Measurements from ENCODE around the gene GHSR. TPM values are rescaled to one million over a fixed set of nuclear protein-coding genes. Genes with fewer than 3 reads are reported as not detected.

Gene GHSR
- total and polyA plus RNA-seq, 2 of the 4 experiments (the other 2 are of a cell fraction), result not detected

- Histone ChIP-seq H3K27me3 (ENCODE audit: control insufficient read depth, insufficient read depth, low read length) (peaks cover 44% of the 10 kb centered on the region), H2BK120ac (ENCODE audit: low read depth, low read length) (no peak overlapping the region), H3K9ac (ENCODE audit: low read depth, low read length) (no peak overlapping the region), H3K79me1 (ENCODE audit: low read depth in 1 of 2, low read length in 2 of 2) (no peaks in the 10 kb centered on the region), H2BK5ac (ENCODE audit: low read depth, low read length, poor library complexity, severe bottlenecking) (no peak overlapping the region), H3K27ac (ENCODE audit: insufficient read depth, low read length) (no peak overlapping the region), H2AFZ (replicated peaks; ENCODE audit: low read length, poor library complexity) (no peak overlapping the region), H2AK9ac (replicated peaks; ENCODE audit: low read depth, low read length, poor library complexity) (no peak overlapping the region), H3K36me3 (ENCODE audit: control insufficient read depth, insufficient read depth, low read length) (no peaks in the 10 kb centered on the region), H3K14ac (replicated peaks; ENCODE audit: low read depth, low read length) (no peak overlapping the region), H3K18ac (ENCODE audit: low read depth, low read length) (no peak overlapping the region), H2AK5ac (ENCODE audit: low read depth, low read length) (no peak overlapping the region), H3K56ac (ENCODE audit: extremely low read depth, insufficient read depth, low read length) (no peak overlapping the region), H4K5ac (ENCODE audit: low read depth, low read length) (no peak overlapping the region), H3K4me2 (ENCODE audit: low read depth, low read length) (no peak overlapping the region), H2BK15ac (ENCODE audit: low read depth, low read length) (no peak overlapping the region), H3K4me1 (ENCODE audit: control insufficient read depth, insufficient read depth, low read length) (no peaks in the 10 kb centered on the region), H3K9me3 (ENCODE audit: control insufficient read depth, insufficient read depth, low read length) (peaks cover 17% of the 10 kb centered on the region), H4K91ac (ENCODE audit: insufficient read depth, low read depth, low read length) (no peak overlapping the region), H4K8ac (ENCODE audit: low read depth in 2 of 2, low read length in 2 of 2) (no peak overlapping the region), H3K23ac (ENCODE audit: low read depth, low read length) (no peak overlapping the region), H4K20me1 (ENCODE audit: insufficient read depth, low read length) (peaks cover 3% of the 10 kb centered on the region; the same call in 1 of the 2 replicates), H2BK20ac (ENCODE audit: low read depth, low read length) (no peak overlapping the region), H3K4ac (ENCODE audit: low read depth, low read length) (no peak overlapping the region), H3K9me1 (ENCODE audit: insufficient read depth, low read length) (no peaks in the 10 kb centered on the region), H3K4me3 (ENCODE audit: insufficient read depth, low read depth, low read length) (no peak overlapping the region)
- POLR2A ChIA-PET (ENCODE audit: unreplicated experiment), result interaction anchor here (0.6 kb wide), 1 partner anchor 599 kb away, joined by 3 read pairs; no protein-coding TSS in a partner anchor
- 8% methylated on average over 17 of the region's 43 CpGs; no CpG with 5 or more reads in 1 of the 2 experiments for WGBS, 2 experiments (ENCODE audit: extremely low coverage in 2 of 2, insufficient read length in 1 of 2)
- in situ Hi-C loops (cut with MboI; ENCODE audit: low sequenced_read_pairs), result no loop called here
- intact Hi-C loops (cut with micrococcal nuclease), result no loop called here
- CTCF ChIA-PET, result no interaction called here
- ATAC-seq (ENCODE audit: low read depth) (no peak), DNase-seq (no peak)
- TF ChIP-seq NFE2L2 (IDR thresholded peaks at IDR 0.05; ENCODE audit: low read depth, low read length) (no peak), MAFK (IDR thresholded peaks at IDR 0.05; ENCODE audit: low read depth, low read length) (no peak), RFX5 (IDR thresholded peaks at IDR 0.05; ENCODE audit: low read depth, low read length) (no peak), USF2 (IDR thresholded peaks at IDR 0.05; ENCODE audit: low read depth, low read length) (no peak), FOS (IDR thresholded peaks at IDR 0.05; ENCODE audit: low read depth, low read length) (no peak), MXI1 (IDR thresholded peaks at IDR 0.05; ENCODE audit: borderline replicate concordance, low read depth, low read length) (no peak), CHD1 (IDR thresholded peaks at IDR 0.05; ENCODE audit: low read depth, low read length) (no peak), CEBPB (IDR thresholded peaks at IDR 0.05; ENCODE audit: low read depth, low read length) (no peak), BHLHE40 (IDR thresholded peaks at IDR 0.05; ENCODE audit: low read depth, low read length) (no peak), SMC3 (IDR thresholded peaks at IDR 0.05; ENCODE audit: low read depth, low read length) (no peak), RCOR1 (IDR thresholded peaks at IDR 0.05; ENCODE audit: insufficient replicate concordance, low read length) (no peak), ELK1 (IDR thresholded peaks at IDR 0.05; ENCODE audit: borderline replicate concordance, low read depth, low read length) (no peak), CTCF (conservative IDR thresholded peaks at IDR 0.05; ENCODE audit: low read depth, low read length) (no peak), RAD21 (IDR thresholded peaks at IDR 0.05; ENCODE audit: low read length) (no peak), MAZ (IDR thresholded peaks at IDR 0.05; ENCODE audit: borderline replicate concordance, low read depth, low read length) (no peak)
- no TSS peak for BruUV-seq (replicated peaks)
- dilution Hi-C loops (cut with HindIII; ENCODE audit: low sequenced_read_pairs, unreplicated experiment), result no loop called here
Observed at GRCh38 chr3:172448661-172449465, 607 bp upstream of the GHSR start.
